ENCODE results near the gene ZNF570.

- TF ChIP-seq CTCF (conservative IDR thresholded peaks at IDR 0.05; ENCODE audit: low read length) (no peak), EZH2phosphoT487 (IDR thresholded peaks at IDR 0.05; ENCODE audit: borderline replicate concordance) (no peak)
Measured at GRCh38 chr19:37466277-37466797, 2.8 kb upstream of the ZNF570 start.
